ENCODE data around the gene LARP1.

The LARP1 gene

GRCh38 chr5:154783774-154784460 is 28.7 kb downstream of the LARP1 start:
- DNase-seq (ENCODE audit: low read depth), result peak; percentile 37
- no peak for TF ChIP-seq CTCF (conservative IDR thresholded peaks at IDR 0.05; ENCODE audit: low read depth, low read length)
- H3K4me3 ChIP-seq (ENCODE audit: low read depth, low read length), result no peak overlapping the region

GRCh38 chr5:154784856-154785255 is 29.7 kb downstream of the LARP1 start:
- no peak for DNase-seq (ENCODE audit: low read depth)
- no peak overlapping the region for H3K4me3 ChIP-seq (ENCODE audit: low read depth, low read length)
- no peak for TF ChIP-seq CTCF (conservative IDR thresholded peaks at IDR 0.05; ENCODE audit: low read depth, low read length)

- no peak for TF ChIP-seq CTCF (conservative IDR thresholded peaks at IDR 0.05; ENCODE audit: low read depth, low read length)
- DNase-seq (ENCODE audit: low read depth), result peak; percentile 50
- H3K4me3 ChIP-seq (ENCODE audit: low read depth, low read length), result no peak overlapping the region
Measured at GRCh38 chr5:154786414-154786813, 31.2 kb downstream of the LARP1 start.

- no peak overlapping the region for H3K4me3 ChIP-seq (ENCODE audit: low read depth, low read length)
- DNase-seq (ENCODE audit: low read depth), result no peak
- TF ChIP-seq CTCF (conservative IDR thresholded peaks at IDR 0.05; ENCODE audit: low read depth, low read length), result no peak
Measured at GRCh38 chr5:154788212-154788611, 33.0 kb downstream of the LARP1 start.

- H3K4me3 ChIP-seq (ENCODE audit: low read depth, low read length), result no peak overlapping the region
- no peak for TF ChIP-seq CTCF (conservative IDR thresholded peaks at IDR 0.05; ENCODE audit: low read depth, low read length)
- no peak for DNase-seq (ENCODE audit: low read depth)
Measured at GRCh38 chr5:154791535-154791934, 36.4 kb downstream of the LARP1 start.

GRCh38 chr5:154793599-154794524 is 38.7 kb downstream of the LARP1 start:
- DNase-seq (ENCODE audit: low read depth), result peak; percentile 70
- no peak overlapping the region for H3K4me3 ChIP-seq (ENCODE audit: low read depth, low read length)
- TF ChIP-seq CTCF (conservative IDR thresholded peaks at IDR 0.05; ENCODE audit: low read depth, low read length), result no peak
